Measurements from ENCODE around the gene PKD1L1. TPM values are rescaled to one million over a fixed set of nuclear protein-coding genes. Genes with fewer than 3 reads are reported as not detected.

PKD1L1 gene
- total RNA-seq, 2 donors from 2014 or later, result 0.13 to 0.20 TPM

GRCh38 chr7:47763063-47763974 lies 184.9 kb downstream of the PKD1L1 start:
- Histone ChIP-seq H3K36me3 (ENCODE audit: control insufficient read depth, insufficient read depth, low read length) (no peaks in the 10 kb centered on the region), H3K9ac (ENCODE audit: extremely low read depth, low read length, poor library complexity, severe bottlenecking) (no peak overlapping the region), H3K9me3 (ENCODE audit: control insufficient read depth, low read length) (no peaks in the 10 kb centered on the region), H3K4me1 (ENCODE audit: control insufficient read depth, insufficient read depth, low read length) (peaks cover 11% of the 10 kb centered on the region), H3K27me3 (ENCODE audit: control insufficient read depth, insufficient read depth, low read length, poor library complexity, severe bottlenecking) (no peaks in the 10 kb centered on the region), H3K4me3 (ENCODE audit: low read length) (no peak overlapping the region), H3K27ac (ENCODE audit: low read depth, low read length) (peak overlapping the region; percentile 61)
- no peak overlapping the region for H3K27ac Mint-ChIP-seq
- no peaks in the 10 kb centered on the region for H3K27me3 Mint-ChIP-seq (ENCODE audit: insufficient read depth)
- no peak for TF ChIP-seq CTCF (conservative IDR thresholded peaks at IDR 0.05)
- H3K36me3 Mint-ChIP-seq (ENCODE audit: low read depth), result no peaks in the 10 kb centered on the region
- no peak overlapping the region for H3K4me3 Mint-ChIP-seq
- WGBS, 2 experiments (ENCODE audit: insufficient coverage in 1 of 2, insufficient read length in 1 of 2), result 77 to 84% methylated on average over 6 to 9 of the region's 9 CpGs
- DNase-seq, result no peak
- peaks cover 19% of the 10 kb centered on the region for H3K4me1 Mint-ChIP-seq
- H3K9me3 Mint-ChIP-seq, result no peaks in the 10 kb centered on the region

GRCh38 chr7:47762746-47763062 lies 185.6 kb downstream of the PKD1L1 start:
- H3K9me3 Mint-ChIP-seq, result no peaks in the 10 kb centered on the region
- no peaks in the 10 kb centered on the region for H3K9me3 ChIP-seq (ENCODE audit: control insufficient read depth, low read length)
- H3K4me3 Mint-ChIP-seq, result no peak overlapping the region
- H3K4me1 ChIP-seq (ENCODE audit: control insufficient read depth, insufficient read depth, low read length), result peaks cover 11% of the 10 kb centered on the region
- peaks cover 19% of the 10 kb centered on the region for H3K4me1 Mint-ChIP-seq
- no peaks in the 10 kb centered on the region for H3K27me3 Mint-ChIP-seq (ENCODE audit: insufficient read depth)
- TF ChIP-seq CTCF (conservative IDR thresholded peaks at IDR 0.05), result no peak
- H3K27me3 ChIP-seq (ENCODE audit: control insufficient read depth, insufficient read depth, low read length, poor library complexity, severe bottlenecking), result no peaks in the 10 kb centered on the region
- peak overlapping the region; percentile 41 for H3K27ac ChIP-seq (ENCODE audit: low read depth, low read length)
- H3K36me3 ChIP-seq (ENCODE audit: control insufficient read depth, insufficient read depth, low read length), result no peaks in the 10 kb centered on the region
- no peak for DNase-seq
- H3K27ac Mint-ChIP-seq, result no peak overlapping the region
- no peaks in the 10 kb centered on the region for H3K36me3 Mint-ChIP-seq (ENCODE audit: low read depth)
- H3K4me3 ChIP-seq (ENCODE audit: low read length), result no peak overlapping the region
- no peak overlapping the region for H3K9ac ChIP-seq (ENCODE audit: extremely low read depth, low read length, poor library complexity, severe bottlenecking)
- 96 to 97% methylated on average over 3 to 4 of the region's 4 CpGs for WGBS, 2 experiments (ENCODE audit: insufficient coverage in 1 of 2, insufficient read length in 1 of 2)

- Mint-ChIP-seq H3K9me3 (no peaks in the 10 kb centered on the region), H3K4me1 (peaks cover 19% of the 10 kb centered on the region), H3K4me3 (no peak overlapping the region), H3K36me3 (ENCODE audit: low read depth) (no peaks in the 10 kb centered on the region), H3K27me3 (ENCODE audit: insufficient read depth) (no peaks in the 10 kb centered on the region), H3K27ac (no peak overlapping the region)
- Histone ChIP-seq H3K4me3 (ENCODE audit: low read length) (no peak overlapping the region), H3K27me3 (ENCODE audit: control insufficient read depth, insufficient read depth, low read length, poor library complexity, severe bottlenecking) (no peaks in the 10 kb centered on the region), H3K4me1 (ENCODE audit: control insufficient read depth, insufficient read depth, low read length) (peaks cover 11% of the 10 kb centered on the region), H3K9ac (ENCODE audit: extremely low read depth, low read length, poor library complexity, severe bottlenecking) (no peak overlapping the region), H3K36me3 (ENCODE audit: control insufficient read depth, insufficient read depth, low read length) (no peaks in the 10 kb centered on the region), H3K9me3 (ENCODE audit: control insufficient read depth, low read length) (no peaks in the 10 kb centered on the region), H3K27ac (ENCODE audit: low read depth, low read length) (no peak overlapping the region)
- no peak for DNase-seq
- TF ChIP-seq CTCF (conservative IDR thresholded peaks at IDR 0.05), result no peak
Observed at GRCh38 chr7:47762207-47762606, 186.1 kb downstream of the PKD1L1 start.
